ENCODE results near the gene PITPNM3. TPM values are rescaled to one million over a fixed set of nuclear protein-coding genes. Genes with fewer than 3 reads are reported as not detected.

PITPNM3 gene
- total and polyA plus RNA-seq, 2 of the 13 experiments (the other 11 are each of a cell fraction or from before 2014, with no cell fraction given), result 0.13 to 0.29 TPM

- TF ChIP-seq, protein P1, sequence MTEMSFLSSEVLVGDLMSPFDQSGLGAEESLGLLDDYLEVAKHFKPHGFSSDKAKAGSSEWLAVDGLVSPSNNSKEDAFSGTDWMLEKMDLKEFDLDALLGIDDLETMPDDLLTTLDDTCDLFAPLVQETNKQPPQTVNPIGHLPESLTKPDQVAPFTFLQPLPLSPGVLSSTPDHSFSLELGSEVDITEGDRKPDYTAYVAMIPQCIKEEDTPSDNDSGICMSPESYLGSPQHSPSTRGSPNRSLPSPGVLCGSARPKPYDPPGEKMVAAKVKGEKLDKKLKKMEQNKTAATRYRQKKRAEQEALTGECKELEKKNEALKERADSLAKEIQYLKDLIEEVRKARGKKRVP (CRISPR knock-in tag; IDR thresholded peaks at IDR 0.05), result no peak
- TF ChIP-seq RXRB (CRISPR knock-in tag; IDR thresholded peaks at IDR 0.05; ENCODE audit: borderline replicate concordance) (no peak; the same call in 1 of the 2 replicates), ZNF530 (CRISPR knock-in tag; IDR thresholded peaks at IDR 0.05; ENCODE audit: low read depth) (no peak), ADNP (CRISPR knock-in tag; IDR thresholded peaks at IDR 0.05) (no peak), ZNF577 (CRISPR knock-in tag; IDR thresholded peaks at IDR 0.05; ENCODE audit: borderline replicate concordance, low read depth) (no peak), HNRNPH1 (optimal IDR thresholded peaks at IDR 0.05; ENCODE audit: low read depth, low read length) (no peak), KAT2B (IDR thresholded peaks at IDR 0.05; ENCODE audit: borderline replicate concordance, low read depth, low read length) (no peak), REXO4 (CRISPR knock-in tag; IDR thresholded peaks at IDR 0.05; ENCODE audit: borderline replicate concordance) (no peak), TBL1XR1 (IDR thresholded peaks at IDR 0.05; ENCODE audit: borderline replicate concordance, low read length, partially characterized antibody) (no peak), IKZF1 (IDR thresholded peaks at IDR 0.05) (no peak), TARDBP (CRISPR knock-in tag; IDR thresholded peaks at IDR 0.05) (peak; percentile 84), KDM2A (CRISPR knock-in tag; IDR thresholded peaks at IDR 0.05; ENCODE audit: borderline replicate concordance, low read depth) (peak; percentile 56; the same call in 1 of the 2 replicates), NFKB2 (CRISPR knock-in tag; IDR thresholded peaks at IDR 0.05; ENCODE audit: borderline replicate concordance) (peak; percentile 93), SETDB1 (CRISPR knock-in tag; IDR thresholded peaks at IDR 0.05; ENCODE audit: borderline replicate concordance) (no peak), ZNF607 (CRISPR knock-in tag; IDR thresholded peaks at IDR 0.05; ENCODE audit: borderline replicate concordance) (peak; percentile 91), HIC2 (CRISPR knock-in tag; IDR thresholded peaks at IDR 0.05; ENCODE audit: low read depth) (no peak), SMC3 (IDR thresholded peaks at IDR 0.05; ENCODE audit: low read length) (no peak), ETV6 (CRISPR knock-in tag; conservative IDR thresholded peaks at IDR 0.05) (no peak), NRL (CRISPR knock-in tag; IDR thresholded peaks at IDR 0.05; ENCODE audit: borderline replicate concordance) (peak; percentile 89), ZNF282 (IDR thresholded peaks at IDR 0.05; ENCODE audit: partially characterized antibody) (no peak)
- TF ChIP-seq, protein P2, sequence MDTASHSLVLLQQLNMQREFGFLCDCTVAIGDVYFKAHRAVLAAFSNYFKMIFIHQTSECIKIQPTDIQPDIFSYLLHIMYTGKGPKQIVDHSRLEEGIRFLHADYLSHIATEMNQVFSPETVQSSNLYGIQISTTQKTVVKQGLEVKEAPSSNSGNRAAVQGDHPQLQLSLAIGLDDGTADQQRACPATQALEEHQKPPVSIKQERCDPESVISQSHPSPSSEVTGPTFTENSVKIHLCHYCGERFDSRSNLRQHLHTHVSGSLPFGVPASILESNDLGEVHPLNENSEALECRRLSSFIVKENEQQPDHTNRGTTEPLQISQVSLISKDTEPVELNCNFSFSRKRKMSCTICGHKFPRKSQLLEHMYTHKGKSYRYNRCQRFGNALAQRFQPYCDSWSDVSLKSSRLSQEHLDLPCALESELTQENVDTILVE (CRISPR knock-in tag; IDR thresholded peaks at IDR 0.05), result no peak
- TF ChIP-seq, protein P3, sequence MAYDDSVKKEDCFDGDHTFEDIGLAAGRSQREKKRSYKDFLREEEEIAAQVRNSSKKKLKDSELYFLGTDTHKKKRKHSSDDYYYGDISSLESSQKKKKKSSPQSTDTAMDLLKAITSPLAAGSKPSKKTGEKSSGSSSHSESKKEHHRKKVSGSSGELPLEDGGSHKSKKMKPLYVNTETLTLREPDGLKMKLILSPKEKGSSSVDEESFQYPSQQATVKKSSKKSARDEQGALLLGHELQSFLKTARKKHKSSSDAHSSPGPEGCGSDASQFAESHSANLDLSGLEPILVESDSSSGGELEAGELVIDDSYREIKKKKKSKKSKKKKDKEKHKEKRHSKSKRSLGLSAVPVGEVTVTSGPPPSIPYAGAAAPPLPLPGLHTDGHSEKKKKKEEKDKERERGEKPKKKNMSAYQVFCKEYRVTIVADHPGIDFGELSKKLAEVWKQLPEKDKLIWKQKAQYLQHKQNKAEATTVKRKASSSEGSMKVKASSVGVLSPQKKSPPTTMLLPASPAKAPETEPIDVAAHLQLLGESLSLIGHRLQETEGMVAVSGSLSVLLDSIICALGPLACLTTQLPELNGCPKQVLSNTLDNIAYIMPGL (CRISPR knock-in tag; IDR thresholded peaks at IDR 0.05; ENCODE audit: borderline replicate concordance in 1 of 2, low read depth in 1 of 2), result 0 out of 4 replicates have a peak, but pooled peaks have one; percentile 53 to 58
- TF ChIP-seq, protein P4, sequence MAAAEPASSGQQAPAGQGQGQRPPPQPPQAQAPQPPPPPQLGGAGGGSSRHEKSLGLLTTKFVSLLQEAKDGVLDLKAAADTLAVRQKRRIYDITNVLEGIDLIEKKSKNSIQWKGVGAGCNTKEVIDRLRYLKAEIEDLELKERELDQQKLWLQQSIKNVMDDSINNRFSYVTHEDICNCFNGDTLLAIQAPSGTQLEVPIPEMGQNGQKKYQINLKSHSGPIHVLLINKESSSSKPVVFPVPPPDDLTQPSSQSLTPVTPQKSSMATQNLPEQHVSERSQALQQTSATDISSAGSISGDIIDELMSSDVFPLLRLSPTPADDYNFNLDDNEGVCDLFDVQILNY (CRISPR knock-in tag; conservative IDR thresholded peaks at IDR 0.05), result peak; percentile 87
Observed at GRCh38 chr17:6443692-6444570, 112.4 kb downstream of the PITPNM3 start, which contains the start of gene PIMREG (continued).

All from HepG2 (cell line).